Fibroblast of skin of right biceps (primary cell): Measurements from ENCODE around the gene ISLR.

Experiments used
- DNase-seq: peaks from one replicate; pipeline ENCODE4 v3.0.0-alpha.2; 2013

ISLR gene

DNA sequence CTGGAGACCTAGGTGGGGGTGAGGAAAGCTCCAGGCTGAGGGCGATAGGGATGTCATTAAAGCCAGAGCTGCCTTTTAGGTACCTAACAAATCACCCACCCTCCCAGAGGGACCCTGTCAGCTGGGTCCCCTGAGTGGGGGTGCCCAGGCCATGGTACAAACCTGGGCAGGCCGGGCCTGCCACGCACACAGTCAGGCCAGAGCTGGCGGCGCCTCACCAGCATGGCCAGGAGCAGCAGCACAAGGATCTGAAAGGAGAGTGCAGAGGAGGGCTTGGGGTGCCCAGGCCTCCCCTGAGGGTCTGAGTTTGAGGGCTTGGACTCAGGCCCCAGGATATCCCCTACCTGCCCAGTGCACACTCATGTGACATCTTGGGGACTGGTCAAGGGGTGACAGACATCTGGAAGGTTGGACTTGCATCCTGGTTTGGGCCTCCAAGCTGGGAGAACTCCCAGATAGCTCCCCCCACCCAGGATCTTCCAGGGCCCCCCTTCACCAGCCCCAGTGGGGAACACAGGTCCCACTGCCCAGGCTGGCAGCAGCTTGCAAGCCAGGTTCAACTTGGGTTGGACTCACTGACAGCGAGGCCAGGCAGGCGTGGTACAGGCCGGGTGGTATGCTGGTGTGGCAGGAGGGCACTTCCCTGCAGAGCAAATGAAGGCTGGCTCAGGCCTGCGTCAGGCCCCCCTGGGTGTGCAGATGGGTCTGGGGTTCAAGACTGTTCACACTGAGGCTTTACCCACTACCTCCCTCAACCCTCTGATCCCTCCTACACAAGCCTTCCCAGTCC, 23.9 kb downstream of the ISLR start:
- DNase-seq: no peak

- no peak for DNase-seq
Observed at GRCh38 chr15:74199297-74199652, 25.8 kb downstream of the ISLR start.

GRCh38 chr15:74200412-74200815, 26.9 kb downstream of the ISLR start:
- DNase-seq: peak; percentile 84

DNA sequence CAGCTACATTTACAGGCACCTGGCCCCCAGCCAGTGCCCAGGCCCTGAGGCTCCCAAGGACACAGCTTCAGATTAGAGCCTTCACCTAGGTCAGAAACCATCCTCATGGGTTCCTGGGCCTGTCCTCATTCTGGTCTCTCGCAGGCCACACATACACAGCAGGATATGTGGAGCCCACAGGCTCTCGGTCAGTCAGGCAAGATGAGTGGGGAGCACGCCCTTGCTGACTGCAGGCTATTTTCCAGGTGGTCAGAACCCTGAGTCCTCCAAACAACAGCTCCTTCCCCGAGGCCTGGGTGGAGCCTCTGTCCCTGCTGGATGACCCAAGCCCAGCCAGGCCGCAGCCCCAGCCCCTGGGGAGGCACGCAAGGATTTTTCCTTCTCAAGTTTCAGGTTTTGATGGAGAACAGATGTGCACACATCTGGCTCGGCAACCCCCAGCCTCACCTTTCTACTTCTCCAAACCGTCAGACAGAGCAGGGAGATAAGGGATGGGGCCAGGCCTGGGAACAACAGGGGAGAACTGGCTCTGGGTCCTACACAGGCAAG, 27.4 kb downstream of the ISLR start:
- peak; percentile 38 for DNase-seq

GRCh38 chr15:74201710-74202420, 28.4 kb downstream of the ISLR start:
- DNase-seq: peak; percentile 62

- peak; percentile 82 for DNase-seq
Observed at GRCh38 chr15:74202452-74203401, 29.2 kb downstream of the ISLR start, which contains the start of gene STRA6. STRA6 (minus strand) TSS chr15:74202787; CDS start chr15:74202267, 520 bp downstream.

GRCh38 chr15:74203914-74204431, 30.5 kb downstream of the ISLR start:
- DNase-seq: peak; percentile 87

GRCh38 chr15:74205582-74205947, 32.1 kb downstream of the ISLR start:
- no peak for DNase-seq

- peak; percentile 56 for DNase-seq
Observed at GRCh38 chr15:74206801-74207281, 33.3 kb downstream of the ISLR start.

DNA sequence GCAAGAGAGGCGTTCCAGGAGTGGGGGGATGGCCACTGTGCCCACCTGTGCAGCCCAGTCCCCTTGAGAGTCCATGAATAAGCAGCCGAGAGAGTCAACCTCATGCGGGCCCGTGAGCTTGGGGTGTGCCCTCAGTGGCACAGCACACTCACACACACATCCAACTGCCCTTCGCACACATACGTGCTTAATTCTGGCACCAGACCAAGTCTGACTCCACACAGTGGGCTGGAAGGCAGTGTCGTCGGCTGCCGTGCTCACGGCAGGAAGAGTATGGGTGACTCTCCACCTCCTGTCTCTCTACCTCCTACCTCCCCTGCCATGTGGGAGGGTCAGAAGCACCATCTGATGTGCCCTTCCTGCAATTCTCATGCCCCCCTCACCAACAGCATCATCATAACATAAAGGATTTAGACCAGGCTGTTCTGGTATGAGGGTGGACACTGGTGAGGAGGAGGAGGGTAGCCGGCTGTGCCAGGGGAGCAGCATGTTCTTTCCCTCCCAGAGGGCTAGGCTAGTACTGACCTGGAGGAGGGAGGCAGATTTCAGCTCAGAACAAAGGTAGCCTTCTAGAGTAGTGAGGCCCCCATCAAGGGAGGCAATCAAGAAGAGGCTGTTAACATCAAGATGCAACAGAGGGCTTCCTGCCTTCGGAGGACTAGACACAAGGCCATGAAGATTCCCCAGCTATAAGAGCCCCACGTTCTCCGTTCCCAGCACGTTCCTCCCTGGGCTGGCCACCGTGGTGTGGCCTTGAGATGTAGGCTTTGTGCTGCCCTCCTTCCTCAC, 34.3 kb downstream of the ISLR start:
- no peak for DNase-seq

GRCh38 chr15:74208496-74208895, 35.0 kb downstream of the ISLR start:
- DNase-seq: no peak

DNA sequence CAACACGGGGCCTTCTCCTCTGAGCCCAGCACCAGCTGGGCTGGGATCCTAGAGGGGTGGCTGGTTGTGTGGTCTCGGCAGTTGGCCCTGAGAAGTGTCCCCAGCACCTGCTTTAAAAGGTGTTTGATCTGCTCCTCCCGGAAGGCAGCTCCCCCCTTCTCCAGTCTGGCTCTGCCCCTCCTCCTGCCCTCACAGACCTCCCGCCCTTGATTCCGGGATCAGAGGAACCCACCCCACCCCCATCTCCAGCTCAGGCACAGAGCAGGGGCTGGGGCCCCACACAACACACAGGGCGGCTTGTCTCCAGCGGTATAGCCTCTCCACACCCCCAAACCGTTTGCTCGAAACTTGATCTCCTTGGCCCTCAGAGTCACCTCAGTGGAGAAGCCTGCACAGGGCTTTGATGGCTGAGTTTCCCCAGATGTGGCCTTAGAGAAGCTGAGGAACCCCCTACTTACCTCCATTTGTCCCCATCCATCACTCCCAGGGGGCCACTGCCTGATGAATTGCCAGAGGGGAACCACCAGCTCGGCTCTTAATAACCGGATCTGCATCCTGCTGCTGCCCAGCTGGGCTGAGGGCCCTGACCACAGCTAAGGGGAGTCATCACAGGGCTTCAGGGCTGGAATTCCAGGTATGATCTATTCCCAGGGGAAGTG, 35.5 kb downstream of the ISLR start:
- DNase-seq: peak; percentile 87

DNA sequence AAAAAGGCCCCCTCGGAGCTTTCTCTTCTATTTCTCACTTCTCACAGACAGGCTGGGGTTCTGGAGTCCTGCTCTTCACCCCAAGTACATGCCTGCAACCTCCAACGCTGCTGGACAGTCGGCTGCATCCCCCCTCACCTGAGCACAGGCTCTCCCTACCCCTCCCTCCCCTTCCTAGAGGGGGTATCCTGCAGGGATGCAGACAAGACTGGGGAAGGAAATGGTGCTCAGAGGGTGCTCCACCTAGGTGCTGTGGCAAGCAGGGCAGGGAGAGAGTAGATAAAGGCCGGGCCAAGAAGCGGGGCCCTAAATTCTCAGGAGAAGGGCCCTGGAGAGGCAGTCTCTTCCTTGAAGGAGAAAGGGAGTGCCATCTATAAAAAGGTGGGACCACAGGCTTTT, 36.0 kb downstream of the ISLR start:
- no peak for DNase-seq

DNA sequence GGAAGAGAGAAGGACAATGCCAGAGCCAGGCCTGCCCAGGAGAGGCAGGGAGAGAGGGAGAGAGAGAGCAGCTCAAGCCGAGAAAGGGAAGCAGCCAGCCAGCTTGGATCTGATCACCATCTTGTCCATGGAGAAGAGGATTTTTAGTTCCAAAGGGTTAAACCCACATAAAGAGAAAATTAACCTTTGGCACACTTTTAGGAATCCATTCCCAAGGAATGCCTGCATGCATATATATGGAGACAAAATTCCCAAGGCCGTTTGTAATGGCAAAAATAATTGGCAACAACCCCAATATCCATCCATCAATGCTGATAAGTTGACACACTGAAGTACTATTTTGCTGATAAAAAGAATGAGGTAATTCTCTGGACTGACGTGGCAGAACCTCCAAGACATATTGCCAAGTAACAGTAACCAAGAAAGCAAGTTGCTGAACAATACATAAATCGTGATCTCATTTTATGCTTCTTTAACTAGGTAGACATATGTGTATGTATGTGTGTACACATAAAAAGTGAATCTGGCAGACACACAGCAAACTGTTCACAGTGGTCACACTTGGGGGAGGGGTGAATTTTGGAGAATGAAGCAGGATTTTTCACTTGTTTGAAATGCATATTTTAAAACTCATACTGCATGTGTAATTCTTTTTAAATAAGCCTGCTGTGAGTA, 36.6 kb downstream of the ISLR start:
- peak; percentile 96 for DNase-seq

GRCh38 chr15:74210729-74211128, 37.2 kb downstream of the ISLR start:
- no peak for DNase-seq

- no peak for DNase-seq
Observed at GRCh38 chr15:74211656-74212055, 38.1 kb downstream of the ISLR start.

GRCh38 chr15:74212494-74212893, 39.0 kb downstream of the ISLR start:
- no peak for DNase-seq

- DNase-seq: no peak
Observed at GRCh38 chr15:74213858-74214284, 40.4 kb downstream of the ISLR start.

GRCh38 chr15:74214324-74215021, 41.0 kb downstream of the ISLR start:
- no peak for DNase-seq

- DNase-seq: no peak
Observed at GRCh38 chr15:74215958-74216357, 42.4 kb downstream of the ISLR start.
